A549 treated with DMSO at 1 μM for 4 hours (cell line): ENCODE measurements around the gene MRGPRX1. TPM values are rescaled to one million over a fixed set of nuclear protein-coding genes. Genes with fewer than 3 reads are reported as not detected.

ENCODE experiments used
- total RNA-seq: library from RNA; stranded (reverse); fragments of 200-300 nt; extraction: Qiagen RNA extraction; gene quantifications from 5 replicates; pipeline ENCODE4 v1.2.3, GENCODE V29; 2022; ENCODE audit warnings: low read depth

The MRGPRX1 gene
- not detected in 5 replicates for total RNA-seq

GRCh38 chr11:18939314-18939713, at the start of gene MRGPRX1:
Gene MRGPRX1 (minus strand): TSS chr11:18939414. CDS start chr11:18934784, 4,630 bp downstream.

Other genes starting within 250 kb of the MRGPRX1 start
- gene TMEM86A, start 240.6 kb downstream of the MRGPRX1 start, total RNA-seq = 0.40 to 0.47 TPM (median 0.40 TPM) in 5 replicates
- gene IGSF22, start 213.2 kb downstream of the MRGPRX1 start, total RNA-seq = not detected in 5 replicates
- not detected in 5 replicates for gene PTPN5, start 147.6 kb downstream of the MRGPRX1 start, total RNA-seq
- not detected in 5 replicates for gene MRGPRX2, start 121.3 kb upstream of the MRGPRX1 start, total RNA-seq
- gene ZDHHC13, start 177.8 kb upstream of the MRGPRX1 start, total RNA-seq = 14.8 to 20.2 TPM (median 17.5 TPM) in 5 replicates